HEK293 (cell line): ENCODE results near the gene DDX41.

Experiments used
- CTCF ChIA-PET: fragments of 350-600 bp; formaldehyde crosslinking; extraction: SDS; loops from one replicate; lab custom pipeline; 2021; ENCODE audit warnings: antibody characterized with exemption; lab: Yijun Ruan, JAX
- POLR2A ChIA-PET: fragments of 300-600 bp; formaldehyde crosslinking; extraction: SDS; loops from one replicate; lab custom pipeline; 2020; ENCODE audit warnings: antibody characterized with exemption, inconsistent platforms; lab: Yijun Ruan, JAX
- H3K27ac ChIP-seq: fragments of 200-500 bp; sonication (Bioruptor generic); 2 replicates; pipeline ENCODE4 v1.5.1; 2014; ENCODE audit warnings: low read depth, low read length, control low read depth, inconsistent platforms; ENCODE audit errors: extremely low read depth
- H3K36me3 ChIP-seq, 2 experiments: fragments of 200-500 bp in 1 of 2; sonication (Bioruptor generic) in 1 of 2; 1 replicate in 1 of 2; 2 replicates in 1 of 2; pipeline ENCODE4 v1.5.1; 2014 to 2017; ENCODE audit warnings: inconsistent platforms in 2 of 2, low read length in 2 of 2; ENCODE audit not compliant: control insufficient read depth in 2 of 2, insufficient read depth in 1 of 2
- H3K4me1 ChIP-seq: fragments of 200-500 bp; sonication (Bioruptor generic); 2 replicates; pipeline ENCODE4 v1.5.1; 2014; ENCODE audit warnings: mild to moderate bottlenecking, low read length, inconsistent platforms; ENCODE audit not compliant: control insufficient read depth, insufficient read depth
- H3K4me3 ChIP-seq: 2 replicates; pipeline ENCODE4 v1.5.1; 2011; ENCODE audit warnings: low read depth, mild to moderate bottlenecking, control low read depth, low read length, moderate library complexity
- H3K9me3 ChIP-seq: fragments of 200-500 bp; sonication (Bioruptor generic); 2 replicates; pipeline ENCODE4 v1.5.1; 2014; ENCODE audit warnings: low read depth, low read length, inconsistent platforms; ENCODE audit not compliant: control insufficient read depth, insufficient read depth
- BCL11B ChIP-seq: fragments of 450-650 bp; formaldehyde crosslinking; IDR thresholded peaks from 2 replicates; pipeline ENCODE4 v1.5.1; 2016; ENCODE audit warnings: low read depth, missing biosample characterization, missing genetic modification characterization
- ELK4 ChIP-seq: IDR thresholded peaks from 2 replicates; pipeline ENCODE4 v1.6.1; 2011; ENCODE audit warnings: mild to moderate bottlenecking, low read depth, low read length, borderline replicate concordance
- FEZF1 ChIP-seq: fragments of 450-650 bp; formaldehyde crosslinking; IDR thresholded peaks from 2 replicates; pipeline ENCODE4 v1.5.1; 2016; ENCODE audit warnings: missing biosample characterization, missing genetic modification characterization
- GLIS2 ChIP-seq: fragments of 450-650 bp; formaldehyde crosslinking; IDR thresholded peaks from 2 replicates; pipeline ENCODE4 v1.5.1; 2016; ENCODE audit warnings: missing biosample characterization, missing genetic modification characterization
- HOXA7 ChIP-seq: sonication (generic); formaldehyde crosslinking; IDR thresholded peaks from 2 replicates; pipeline ENCODE4 v1.8.1; 2022; ENCODE audit warnings: missing genetic modification reagents, borderline replicate concordance
- SETDB1 ChIP-seq: IDR thresholded peaks from one replicate; pipeline ENCODE4 v1.6.1; 2017; ENCODE audit warnings: mild to moderate bottlenecking, low read length, moderate library complexity, mixed read lengths; ENCODE audit not compliant: insufficient read length
- ZBTB21 ChIP-seq: fragments of 450-650 bp; formaldehyde crosslinking; IDR thresholded peaks from 2 replicates; pipeline ENCODE4 v1.5.1; 2017; ENCODE audit warnings: missing biosample characterization, missing genetic modification characterization
- ZFHX2 ChIP-seq: fragments of 450-650 bp; formaldehyde crosslinking; conservative IDR thresholded peaks from 2 replicates; pipeline ENCODE4 v1.5.1; 2016; ENCODE audit warnings: missing biosample characterization, missing genetic modification characterization
- ZFP3 ChIP-seq: fragments of 450-650 bp; formaldehyde crosslinking; IDR thresholded peaks from 2 replicates; pipeline ENCODE4 v1.5.1; 2016; ENCODE audit warnings: low read depth, missing biosample characterization, missing genetic modification characterization
- ZNF112 ChIP-seq: fragments of 450-650 bp; formaldehyde crosslinking; IDR thresholded peaks from 2 replicates; pipeline ENCODE4 v1.5.0; 2017; ENCODE audit warnings: missing biosample characterization, missing genetic modification characterization
- ZNF132 ChIP-seq: fragments of 450-650 bp; formaldehyde crosslinking; IDR thresholded peaks from 2 replicates; pipeline ENCODE4 v1.5.1; 2017; ENCODE audit warnings: missing biosample characterization, missing genetic modification characterization, borderline replicate concordance
- ZNF140 ChIP-seq: fragments of 450-650 bp; formaldehyde crosslinking; IDR thresholded peaks from 2 replicates; pipeline ENCODE4 v1.5.1; 2016; ENCODE audit warnings: missing biosample characterization, missing genetic modification characterization
- ZNF211 ChIP-seq: fragments of 450-650 bp; formaldehyde crosslinking; IDR thresholded peaks from 2 replicates; pipeline ENCODE4 v1.5.1; 2016; ENCODE audit warnings: low read depth, missing biosample characterization, missing genetic modification characterization
- ZNF26 ChIP-seq: fragments of 450-650 bp; formaldehyde crosslinking; IDR thresholded peaks from 2 replicates; pipeline ENCODE4 v1.5.1; 2016; ENCODE audit warnings: missing biosample characterization, missing genetic modification characterization
- ZNF292 ChIP-seq: fragments of 450-650 bp; formaldehyde crosslinking; IDR thresholded peaks from 2 replicates; pipeline ENCODE4 v1.5.1; 2016; ENCODE audit warnings: low read depth, missing biosample characterization, missing genetic modification characterization, borderline replicate concordance
- ZNF335 ChIP-seq: fragments of 450-650 bp; formaldehyde crosslinking; conservative IDR thresholded peaks from 2 replicates; pipeline ENCODE4 v1.5.1; 2016; ENCODE audit warnings: missing biosample characterization, missing genetic modification characterization
- ZNF571 ChIP-seq: fragments of 450-650 bp; formaldehyde crosslinking; IDR thresholded peaks from 2 replicates; pipeline ENCODE4 v1.5.0; 2017; ENCODE audit warnings: missing biosample characterization, missing genetic modification characterization
- ZNF585B ChIP-seq: fragments of 450-650 bp; formaldehyde crosslinking; IDR thresholded peaks from 2 replicates; pipeline ENCODE4 v1.5.1; 2016; ENCODE audit warnings: missing biosample characterization, missing genetic modification characterization
- ZNF596 ChIP-seq: fragments of 450-650 bp; IDR thresholded peaks from 2 replicates; pipeline ENCODE4 v1.5.0; 2018; ENCODE audit warnings: missing biosample characterization, mild to moderate bottlenecking, missing genetic modification characterization, moderate library complexity
- ZNF600 ChIP-seq: fragments of 450-650 bp; formaldehyde crosslinking; IDR thresholded peaks from 2 replicates; pipeline ENCODE4 v1.5.1; 2016; ENCODE audit warnings: missing biosample characterization, missing genetic modification characterization
- ZSCAN5A ChIP-seq: fragments of 450-650 bp; formaldehyde crosslinking; IDR thresholded peaks from 2 replicates; pipeline ENCODE4 v1.5.1; 2016; ENCODE audit warnings: missing biosample characterization, missing genetic modification characterization

DDX41 gene

GRCh38 chr5:177513500-177513899 is 3.3 kb downstream of the DDX41 start:
- POLR2A ChIA-PET = no interaction called here
- TF ChIP-seq GLIS2 (peak; percentile 21; the same call in 1 of the 2 replicates), ZNF585B (tag by site-specific recombination) (no peak)
- CTCF ChIA-PET = no interaction called here
- no peak overlapping the region for H3K4me3 ChIP-seq
- H3K4me1 ChIP-seq = no peaks in the 10 kb centered on the region
- peaks cover 6 to 73% of the 10 kb centered on the region in 2 experiments for H3K36me3 ChIP-seq
- no peaks in the 10 kb centered on the region for H3K9me3 ChIP-seq
- no peak overlapping the region for H3K27ac ChIP-seq

GRCh38 chr5:177512736-177513380 is 3.9 kb downstream of the DDX41 start:
- no peaks in the 10 kb centered on the region for H3K4me1 ChIP-seq
- H3K9me3 ChIP-seq = no peaks in the 10 kb centered on the region
- ChIA-PET CTCF (no interaction called here), POLR2A (no interaction called here)
- H3K27ac ChIP-seq = no peak overlapping the region
- 0 out of 2 replicates have a peak, but pooled peaks have one; percentile 36 for TF ChIP-seq BCL11B (tag by site-specific recombination)
- TF ChIP-seq FEZF1 (tag by site-specific recombination) = no peak
- no peak overlapping the region for H3K4me3 ChIP-seq
- peaks cover 6 to 74% of the 10 kb centered on the region in 2 experiments for H3K36me3 ChIP-seq

- TF ChIP-seq ZNF132 (tag by site-specific recombination) = no peak
- TF ChIP-seq ZNF112 (tag by site-specific recombination) = no peak
- TF ChIP-seq ZNF26 = no peak
- no peak for TF ChIP-seq ZNF335 (tag by site-specific recombination)
- no peak for TF ChIP-seq HOXA7 (CRISPR knock-in tag)
- no peak for TF ChIP-seq ZFHX2 (tag by site-specific recombination)
- no peak overlapping the region for H3K27ac ChIP-seq
- no peaks in the 10 kb centered on the region for H3K4me1 ChIP-seq
- POLR2A ChIA-PET = no interaction called here
- no peak overlapping the region for H3K4me3 ChIP-seq
- peaks cover 6 to 74% of the 10 kb centered on the region in 2 experiments for H3K36me3 ChIP-seq
- CTCF ChIA-PET = interaction anchor here (2.8 kb wide), 1 partner anchor 11 kb away, joined by 16 read pairs; no protein-coding TSS in a partner anchor
- no peaks in the 10 kb centered on the region for H3K9me3 ChIP-seq
Measured at GRCh38 chr5:177511796-177512675, 4.7 kb downstream of the DDX41 start.

GRCh38 chr5:177511181-177511580 is 5.6 kb downstream of the DDX41 start:
- Histone ChIP-seq H3K36me3 (peaks cover 6 to 74% of the 10 kb centered on the region in 2 experiments), H3K27ac (no peak overlapping the region), H3K4me3 (no peak overlapping the region), H3K4me1 (no peaks in the 10 kb centered on the region), H3K9me3 (no peaks in the 10 kb centered on the region)
- ChIA-PET CTCF (interaction anchor here (2.8 kb wide), 1 partner anchor 10 kb away, joined by 16 read pairs; no protein-coding TSS in a partner anchor), POLR2A (no interaction called here)
- TF ChIP-seq SETDB1 (no peak), ZNF596 (tag by site-specific recombination) (no peak), ZBTB21 (tag by site-specific recombination) (no peak), ZNF211 (tag by site-specific recombination) (no peak), ZNF292 (tag by site-specific recombination) (no peak), ZNF600 (no peak), ZNF140 (tag by site-specific recombination) (no peak), ELK4 (no peak), ZFP3 (tag by site-specific recombination) (no peak), ZSCAN5A (tag by site-specific recombination) (no peak), ZNF571 (tag by site-specific recombination) (no peak)
